Fibroblast of skin of right biceps (primary cell): ENCODE measurements around the gene UBE2G2.

Experiments
- DNase-seq: peaks from one replicate; pipeline ENCODE4 v3.0.0-alpha.2; 2013

The UBE2G2 gene

DNA sequence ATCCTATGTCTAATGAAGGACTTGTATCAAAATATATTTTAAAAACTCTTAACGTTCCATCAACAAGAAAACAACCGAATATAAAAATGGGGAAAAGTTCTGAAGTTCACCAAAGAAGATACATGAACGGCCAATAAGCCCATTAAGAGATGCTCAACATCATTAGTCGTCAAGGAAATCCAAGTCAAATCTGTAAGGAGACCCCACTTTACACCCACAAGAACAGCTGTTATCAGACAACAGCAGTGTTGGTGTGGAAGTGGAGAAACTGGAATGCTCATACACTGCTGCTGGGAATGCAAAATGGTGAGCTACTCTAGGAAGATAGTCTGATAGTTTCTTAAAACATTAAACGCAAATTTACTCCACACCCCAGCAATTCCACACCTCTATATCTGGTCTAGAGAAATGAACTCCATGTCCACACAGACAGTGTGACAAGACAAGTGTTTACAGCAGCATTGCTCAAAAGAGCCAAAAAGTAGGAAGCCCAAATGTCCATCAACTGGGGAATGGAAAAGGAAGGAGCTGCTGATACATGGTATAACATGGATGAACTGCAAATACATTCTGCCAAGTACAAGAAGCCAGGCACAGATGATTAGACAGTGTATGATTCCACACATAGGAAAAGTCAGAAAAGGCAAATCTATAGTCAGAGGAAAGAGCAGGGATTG is 18.5 kb downstream of the UBE2G2 start:
- no peak for DNase-seq

DNA sequence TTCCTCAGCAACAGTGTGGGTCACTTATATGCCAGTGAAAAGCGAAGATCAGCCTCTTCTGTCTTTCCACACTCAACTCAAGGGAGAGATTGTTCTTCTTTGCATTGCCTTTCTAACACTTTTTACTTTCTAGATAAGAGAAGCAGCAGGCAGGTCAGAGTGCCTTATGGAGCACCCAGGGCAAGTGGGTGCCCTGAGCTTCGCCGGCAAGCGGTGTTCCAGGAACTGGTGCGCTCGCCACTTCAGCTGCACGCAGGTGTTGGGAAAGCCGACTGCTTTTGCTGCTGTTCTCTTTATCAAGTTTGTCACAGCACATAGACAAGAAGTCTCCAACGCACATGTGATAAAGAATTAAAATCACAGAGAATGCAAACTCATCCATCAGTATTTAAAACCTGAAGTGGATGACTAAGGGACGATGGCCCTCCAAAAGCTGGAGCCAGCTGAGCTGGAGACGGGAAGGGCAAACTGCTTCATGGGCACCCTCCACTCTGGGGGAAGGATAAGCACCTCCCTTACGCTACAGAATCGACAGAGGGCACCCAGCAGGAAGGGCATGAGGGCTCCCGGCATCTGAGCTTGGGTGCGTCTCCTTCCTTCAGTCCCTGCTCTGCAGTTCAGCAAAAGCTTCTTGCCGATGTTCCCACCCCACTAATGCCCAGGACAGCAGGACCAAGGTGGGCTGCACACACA is 20.7 kb downstream of the UBE2G2 start:
- no peak for DNase-seq

DNA sequence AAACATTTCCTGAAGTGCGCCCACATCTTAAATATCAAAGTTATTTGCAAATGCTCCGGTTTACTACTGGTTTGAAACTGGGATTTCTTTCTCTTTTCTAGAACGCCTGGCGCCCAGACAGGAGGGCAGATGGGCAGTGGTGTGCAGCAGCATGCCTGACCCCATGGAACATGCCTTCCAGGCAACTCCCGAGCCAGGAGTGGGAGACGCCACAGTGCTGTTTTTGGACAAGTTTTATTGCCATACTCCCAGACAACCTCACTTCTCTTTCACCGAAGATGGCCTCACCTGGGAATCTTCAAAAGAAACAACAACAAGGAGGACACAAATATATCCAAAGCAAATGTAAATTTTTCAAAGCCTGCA is 21.5 kb downstream of the UBE2G2 start:
- no peak for DNase-seq

DNA sequence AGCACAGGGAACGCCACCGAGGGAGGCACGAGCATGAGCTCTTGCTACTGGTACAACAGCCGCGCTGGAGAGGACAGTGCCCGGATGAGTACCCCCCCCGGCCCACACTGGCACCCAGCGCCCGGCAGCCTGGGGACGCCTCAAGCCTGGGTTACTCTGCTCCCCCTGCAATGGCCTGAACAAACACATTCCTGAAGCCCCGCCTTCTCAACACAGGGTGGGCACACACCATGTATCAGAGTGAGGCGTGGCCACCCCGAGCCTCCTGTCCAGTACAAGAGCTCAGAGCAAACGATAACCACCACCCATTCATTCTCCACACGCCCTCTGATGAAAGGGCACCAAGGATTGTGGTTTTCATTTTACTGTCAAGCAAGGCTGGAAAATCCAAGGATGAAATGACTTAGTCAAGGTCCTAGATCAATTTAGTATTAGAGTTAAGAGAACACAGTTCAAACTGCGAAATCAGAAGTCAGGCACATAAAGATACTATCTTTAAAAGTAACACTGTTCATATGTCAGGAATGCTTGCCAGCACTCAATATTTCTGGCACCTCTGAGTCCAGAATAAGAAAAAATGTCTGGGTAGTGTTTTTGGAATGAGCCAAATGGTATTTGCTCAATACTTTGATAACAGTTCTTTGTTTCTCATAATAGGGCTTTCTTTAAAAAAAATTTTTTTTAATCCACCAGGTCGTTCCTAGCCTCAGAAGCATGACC is 22.0 kb downstream of the UBE2G2 start:
- no peak for DNase-seq

DNA sequence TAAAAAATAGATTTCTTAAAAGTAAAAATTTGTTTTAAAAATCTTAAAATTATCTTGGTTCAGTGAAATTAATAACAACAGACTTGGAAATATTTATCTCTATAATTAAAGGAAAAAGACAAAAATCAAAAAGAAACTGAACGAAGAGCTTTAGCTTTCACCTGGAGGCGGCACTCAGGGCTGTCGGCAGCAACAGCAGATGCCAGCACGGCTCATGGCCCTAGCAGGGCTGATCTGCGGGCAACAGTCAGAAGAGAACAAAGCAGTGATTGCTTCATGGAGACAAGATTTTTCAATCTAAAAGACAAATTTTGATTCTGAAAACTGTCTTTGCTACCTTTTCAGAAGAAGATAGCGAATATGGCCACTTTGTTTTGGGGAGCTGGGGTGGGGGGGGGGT is 22.6 kb downstream of the UBE2G2 start:
- DNase-seq, result no peak

DNA sequence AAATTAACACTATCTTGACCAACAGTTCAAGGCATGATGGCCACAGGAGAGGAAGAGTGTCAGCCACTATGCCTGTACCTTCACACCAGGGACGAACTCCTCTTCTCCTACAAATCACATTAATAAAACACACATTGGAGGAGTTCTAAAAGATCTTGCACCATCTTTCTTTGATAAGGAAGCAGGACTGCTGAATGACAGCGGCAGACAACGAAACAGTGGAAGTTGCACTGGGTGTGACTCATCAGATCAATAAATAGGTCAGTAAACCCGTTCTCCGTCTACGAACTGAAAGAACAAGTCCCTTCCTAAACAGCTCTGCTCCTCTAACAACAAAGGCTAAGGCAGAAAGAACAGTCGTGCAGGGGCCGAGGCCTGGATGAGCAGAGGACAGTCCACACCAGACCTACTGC is 23.1 kb downstream of the UBE2G2 start:
- no peak for DNase-seq

DNA sequence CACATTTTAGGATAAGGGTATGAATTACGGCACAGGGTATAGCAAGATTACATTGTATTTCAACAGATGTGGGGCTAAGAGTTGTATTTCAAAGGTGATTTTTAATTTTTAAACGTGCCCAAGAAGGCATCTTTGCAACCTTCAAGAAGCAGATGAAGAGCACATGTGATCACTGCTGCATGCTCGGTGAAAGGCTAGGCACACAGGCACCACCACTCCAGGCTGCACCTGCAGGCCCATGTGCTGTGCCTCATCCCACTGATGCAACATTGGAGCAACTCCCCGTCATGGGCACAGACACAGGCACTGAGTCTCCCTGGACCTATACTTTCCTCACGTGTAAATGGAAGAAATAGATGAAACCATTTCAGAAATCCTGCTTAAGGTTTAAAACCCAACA is 23.5 kb downstream of the UBE2G2 start:
- no peak for DNase-seq

DNA sequence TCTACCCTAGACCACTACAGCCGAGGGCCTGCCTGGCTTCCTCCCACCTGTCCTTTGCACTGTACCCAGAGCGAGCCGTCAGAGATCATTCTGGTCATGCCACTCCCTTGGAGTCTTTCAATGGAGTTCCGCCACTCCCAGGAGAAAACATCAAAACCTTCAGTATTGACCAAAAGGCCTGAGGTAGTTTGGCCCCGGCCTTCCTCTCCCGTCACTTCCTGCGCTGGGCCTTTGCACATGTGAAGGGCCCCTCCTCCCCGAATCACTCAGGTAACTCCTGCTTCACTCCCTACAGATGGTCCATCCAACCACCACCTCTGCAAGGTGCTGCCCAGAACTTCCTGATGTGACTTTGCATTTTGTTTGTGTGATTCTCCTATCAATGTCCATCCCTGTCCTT is 26.6 kb downstream of the UBE2G2 start:
- no peak for DNase-seq

DNA sequence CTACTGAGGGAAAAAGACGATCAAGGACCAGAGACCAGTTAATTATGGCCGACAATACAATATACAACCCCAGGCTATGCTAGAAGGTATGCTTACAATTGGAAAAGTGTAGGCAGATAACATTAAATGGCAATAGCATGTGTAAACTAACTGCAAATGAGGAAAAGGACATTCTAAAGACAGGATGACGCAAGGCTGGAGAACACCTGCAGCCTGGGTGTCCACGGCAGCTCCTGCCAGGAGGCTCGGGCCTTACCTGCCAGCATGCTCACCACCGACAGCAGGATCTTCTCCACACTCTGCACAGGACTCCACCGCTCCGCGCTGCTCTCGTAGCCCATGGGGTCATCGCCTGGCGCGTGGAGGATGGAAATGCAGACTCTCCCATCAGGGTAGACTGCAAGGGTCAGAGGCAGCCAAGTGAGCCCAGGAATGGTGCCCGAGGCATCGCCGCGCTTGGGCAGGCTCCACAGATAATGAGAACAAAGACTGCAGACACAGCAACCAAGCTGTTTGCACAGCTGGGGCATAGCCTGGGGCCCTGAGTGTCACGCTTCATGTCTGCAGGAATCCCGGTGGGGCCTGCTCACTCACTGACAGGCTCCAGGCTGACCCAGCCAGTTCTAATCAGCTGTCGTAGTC is 28.2 kb downstream of the UBE2G2 start:
- no peak for DNase-seq

DNA sequence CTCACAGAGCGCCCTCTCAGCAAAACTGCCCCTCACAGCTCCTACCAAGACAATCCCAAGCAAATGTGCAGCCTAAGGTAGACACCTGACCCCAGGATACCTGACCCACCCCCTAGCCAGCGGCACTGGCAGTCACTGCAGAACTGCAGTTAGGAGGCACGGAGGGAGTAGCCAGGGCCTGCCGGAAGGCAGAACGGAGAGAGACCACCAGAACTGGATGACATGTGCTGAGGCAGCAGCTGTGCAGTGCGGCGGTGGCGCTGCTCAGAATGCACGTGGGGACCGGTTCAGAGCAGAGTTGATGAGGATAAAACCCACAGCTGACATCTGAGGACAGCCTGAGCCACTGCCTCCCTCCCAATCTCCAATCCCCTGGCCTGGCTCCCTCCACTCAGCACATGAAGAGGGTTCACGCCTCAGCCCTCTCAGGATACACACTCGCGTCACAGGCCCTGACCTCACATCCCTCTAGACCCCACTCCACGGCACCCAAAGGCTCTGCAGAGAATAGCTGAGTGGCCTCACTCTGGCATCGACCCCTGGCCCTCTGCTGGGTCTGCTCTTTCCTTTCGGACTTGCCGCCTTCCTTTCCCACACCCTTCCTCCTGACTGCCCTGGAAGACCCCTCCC is 29.6 kb downstream of the UBE2G2 start:
- no peak for DNase-seq

DNA sequence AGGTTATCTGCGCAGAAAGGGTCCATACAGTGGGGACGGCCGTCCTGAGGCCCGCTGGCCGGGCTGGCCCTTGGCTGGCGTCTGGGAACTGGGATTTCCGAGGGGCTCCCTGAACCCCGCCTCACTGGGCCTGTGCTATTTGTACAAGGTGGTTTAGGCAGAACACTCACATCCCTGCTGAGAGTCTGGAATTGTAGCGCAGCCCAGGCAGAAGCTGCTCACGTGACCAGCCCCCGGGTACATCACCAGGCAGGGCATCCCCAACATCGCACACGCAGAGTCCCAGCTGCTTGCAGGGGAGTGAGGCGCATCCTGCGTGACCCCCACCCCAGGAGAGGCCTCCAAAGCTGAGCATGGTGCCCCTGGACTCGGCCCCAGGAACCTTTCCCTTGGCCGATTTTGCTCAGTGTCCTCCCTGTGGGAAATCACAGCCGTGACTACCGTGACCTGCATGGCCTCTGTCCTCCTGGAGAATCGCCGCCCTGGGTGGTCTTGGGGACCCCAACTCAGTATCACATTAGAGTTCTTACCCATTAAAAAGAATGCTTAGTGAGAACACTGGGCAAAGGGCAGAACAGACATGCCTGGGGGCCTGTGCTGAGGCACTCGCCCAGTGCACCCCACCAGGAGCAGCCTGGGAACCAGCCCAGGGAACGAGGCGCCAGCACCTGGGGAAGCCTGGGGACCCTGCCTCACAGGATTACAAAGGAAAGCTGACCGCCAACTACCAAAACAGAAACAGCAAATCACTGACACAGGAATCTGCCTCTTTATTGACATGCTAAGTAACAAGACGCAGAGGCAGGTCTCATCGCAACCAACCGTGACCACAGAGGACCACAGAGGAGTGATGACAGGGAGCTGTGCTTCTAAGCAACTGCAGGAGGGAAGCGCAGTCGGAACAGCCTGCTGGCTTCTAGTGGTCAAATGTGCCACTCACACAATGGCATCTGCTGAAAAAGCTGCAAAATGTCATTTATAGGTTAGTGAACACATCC is 33.5 kb downstream of the UBE2G2 start:
- no peak for DNase-seq

DNA sequence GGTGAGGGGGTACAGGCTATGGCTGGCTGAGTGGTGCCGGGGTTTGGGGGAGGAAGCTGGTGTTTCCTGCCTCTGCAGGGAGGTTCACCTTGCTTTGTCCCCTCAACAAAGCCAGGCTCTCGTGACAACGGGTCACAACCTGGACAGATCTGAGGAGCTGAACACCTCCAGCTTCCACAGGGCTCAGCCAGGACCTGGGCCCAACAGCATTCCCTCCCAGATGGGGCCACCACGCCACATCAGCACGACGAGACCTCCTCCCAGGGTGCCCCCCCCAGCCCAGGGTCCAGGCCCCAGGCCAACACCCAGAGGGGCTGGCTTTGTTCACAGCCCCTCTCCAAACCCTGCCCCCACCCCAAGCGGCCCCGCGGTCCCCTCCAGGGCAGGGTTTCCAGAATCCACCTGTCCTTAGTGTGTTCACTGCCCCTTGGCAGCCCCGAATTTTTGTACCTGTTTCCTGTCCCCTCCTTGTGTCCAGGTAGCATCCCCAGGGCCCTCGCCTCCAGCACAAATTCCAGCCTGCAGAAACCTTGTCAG is 34.7 kb downstream of the UBE2G2 start:
- no peak for DNase-seq

DNA sequence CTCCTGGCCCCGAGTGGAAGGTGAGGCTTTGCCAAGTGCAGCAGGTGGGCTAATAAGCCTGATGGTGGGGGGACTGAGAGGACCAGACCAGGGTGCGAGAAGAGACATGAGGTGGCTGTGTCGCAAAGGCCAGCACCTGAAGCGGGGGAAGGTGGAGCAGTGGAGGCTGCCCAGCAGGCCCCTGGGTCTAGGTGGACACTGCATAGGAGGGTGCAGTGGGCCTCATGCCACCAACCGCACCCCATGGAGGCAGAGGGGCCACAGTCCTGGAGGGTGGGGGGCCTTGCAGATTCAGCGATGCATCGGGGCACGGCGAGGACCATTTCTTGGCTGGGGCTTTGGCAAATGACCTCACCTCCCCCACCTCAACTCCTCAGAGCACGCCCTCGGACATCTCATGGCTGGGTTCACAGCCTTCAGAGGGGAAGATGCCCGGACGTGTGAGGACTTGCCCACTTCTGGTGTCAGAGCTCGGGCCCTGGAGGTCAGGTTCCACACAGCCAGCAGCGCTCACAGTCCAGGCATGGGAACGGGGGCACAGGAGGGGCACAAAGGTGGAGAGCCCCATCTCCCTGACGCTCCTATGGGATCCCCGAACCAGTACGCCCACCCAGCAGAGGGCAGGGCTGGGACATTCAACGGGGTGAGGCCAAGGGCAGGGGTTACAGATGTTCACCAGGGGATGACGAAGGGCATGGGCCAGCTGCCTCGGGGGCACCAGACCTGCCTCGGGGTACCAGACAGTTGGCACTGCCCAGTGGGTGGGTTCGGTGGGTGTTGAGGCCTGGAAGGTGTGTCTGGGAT is 35.4 kb downstream of the UBE2G2 start:
- DNase-seq, result no peak

DNA sequence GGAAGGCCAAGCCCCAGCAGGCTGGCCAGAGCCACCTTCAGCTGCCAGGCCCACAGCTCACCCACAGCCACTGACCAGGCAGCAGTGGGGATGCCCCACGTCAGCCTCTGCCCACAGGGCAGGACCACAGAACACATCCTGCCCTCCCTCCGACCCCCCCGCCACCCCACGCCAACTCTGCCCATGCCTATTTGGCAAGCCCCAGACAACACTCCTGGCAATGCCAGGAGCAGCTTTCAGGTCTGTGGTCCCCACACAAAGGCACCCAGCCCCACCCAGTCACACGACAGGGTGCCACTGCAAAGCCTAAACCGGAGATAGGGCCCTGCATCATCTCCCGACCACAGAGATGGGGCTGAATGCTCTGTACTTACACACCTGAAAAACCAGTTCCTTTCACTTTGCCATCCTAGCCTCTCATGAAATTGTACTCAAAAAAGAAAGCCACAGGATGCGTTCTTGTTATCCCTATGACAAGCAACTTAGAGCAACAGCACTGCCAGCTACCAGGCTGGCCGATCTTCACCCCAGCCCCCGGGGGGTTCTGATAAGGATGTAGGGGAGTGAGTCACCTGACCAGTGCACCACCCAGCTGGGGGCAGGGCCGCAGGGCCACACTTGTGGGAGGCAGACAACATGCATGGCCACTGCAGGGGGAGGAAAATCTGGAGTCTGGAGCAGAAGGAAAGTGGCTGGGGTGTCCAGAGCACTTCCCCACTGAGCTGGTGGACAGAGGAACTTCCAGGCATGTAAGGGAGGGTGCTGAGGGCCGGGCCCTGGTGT is 36.2 kb downstream of the UBE2G2 start:
- DNase-seq, result no peak

DNA sequence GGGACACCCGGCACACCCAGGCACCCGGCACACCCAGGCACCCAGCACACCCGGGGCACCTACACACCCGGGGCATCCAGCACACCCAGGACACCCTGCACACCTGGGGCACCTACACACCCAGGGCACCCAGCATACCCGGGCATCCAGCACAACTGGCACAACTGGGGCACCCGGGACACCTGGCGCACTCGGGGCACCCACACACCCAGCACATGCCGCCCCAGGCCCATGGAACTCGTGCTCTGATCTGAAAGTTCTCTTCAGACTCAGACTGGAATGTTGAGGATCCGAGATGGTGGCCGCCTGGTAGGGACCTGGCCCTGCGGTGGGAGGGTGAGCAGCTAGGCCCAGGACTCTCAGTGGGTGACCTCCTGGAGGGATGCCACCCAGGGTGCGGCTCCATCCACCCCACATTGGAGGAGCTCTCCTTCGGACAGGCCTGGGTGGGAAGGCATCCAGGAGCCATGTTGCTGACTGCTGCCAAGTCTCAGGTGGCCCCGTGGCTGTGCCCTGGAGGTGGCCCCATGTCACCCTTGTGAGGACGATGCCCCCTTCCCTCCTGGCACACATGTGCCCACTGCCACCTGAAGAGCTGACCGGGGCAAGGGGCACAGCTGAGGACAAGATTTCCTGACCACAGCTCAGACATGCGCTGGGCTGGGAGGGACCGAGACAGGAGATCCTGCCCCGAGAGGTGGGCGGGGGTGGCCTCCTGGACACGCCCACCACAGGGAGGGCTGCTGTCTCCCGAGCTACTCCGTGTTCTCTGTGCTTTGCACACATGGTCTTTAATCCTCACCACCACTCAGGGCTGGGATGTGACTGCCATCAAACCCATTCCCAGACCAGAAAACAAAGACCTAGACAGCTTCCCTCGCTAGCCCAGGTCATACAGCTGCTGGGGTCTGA is 37.0 kb downstream of the UBE2G2 start:
- DNase-seq, result no peak

DNA sequence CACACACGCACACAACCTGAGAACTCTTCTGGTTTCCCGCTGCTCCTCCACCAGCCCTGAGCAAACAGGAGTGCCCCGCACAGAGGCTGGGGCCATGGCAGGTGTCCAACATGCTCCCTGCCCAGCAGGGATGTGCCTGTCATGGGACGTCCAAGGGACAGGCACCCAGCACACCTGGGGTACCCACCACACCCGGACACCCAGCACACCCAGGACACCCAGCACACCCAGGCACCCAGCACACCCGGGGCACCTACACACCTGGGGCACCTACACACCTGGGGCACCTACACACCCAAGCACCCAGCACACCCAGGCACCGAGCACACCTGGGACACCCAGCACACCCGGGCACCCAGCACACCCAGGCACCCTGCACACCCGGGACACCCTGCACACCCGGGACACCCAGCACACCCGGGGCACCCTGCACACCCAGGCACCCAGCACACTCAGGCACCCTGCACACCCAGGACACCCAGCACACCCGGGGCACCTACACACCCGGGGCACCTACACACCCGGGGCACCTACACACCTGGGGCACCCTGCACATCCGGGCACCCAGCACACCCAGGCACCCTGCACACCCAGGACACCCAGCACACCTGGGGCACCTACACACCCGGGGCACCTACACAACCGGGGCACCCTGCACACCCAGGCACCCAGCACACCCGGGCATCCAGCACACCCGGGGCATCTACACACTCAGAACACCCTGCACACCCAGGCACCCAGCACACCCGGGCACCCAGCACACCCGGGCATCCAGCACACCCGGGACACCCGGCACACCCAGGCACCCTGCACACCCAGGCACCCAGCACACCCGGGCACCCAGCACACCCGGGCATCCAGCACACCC is 37.9 kb downstream of the UBE2G2 start:
- no peak for DNase-seq

DNA sequence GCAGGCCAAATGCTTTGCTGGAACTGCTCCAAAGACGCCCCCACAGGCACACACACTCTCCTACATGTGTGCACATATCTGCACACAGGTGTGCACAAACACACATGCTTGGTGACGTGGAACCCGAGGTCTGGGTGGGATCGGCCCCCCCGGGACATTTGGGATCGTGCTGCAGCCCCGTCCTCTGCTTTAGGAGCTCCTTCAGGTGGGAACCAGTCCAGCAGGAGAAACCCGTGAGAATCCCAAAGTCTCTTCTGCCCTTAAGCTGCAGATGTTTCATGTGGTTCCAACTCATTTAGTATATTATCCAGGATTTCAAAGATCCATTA is 38.6 kb downstream of the UBE2G2 start:
- no peak for DNase-seq
